Measurements from ENCODE around the gene TIMM13. TPM values are rescaled to one million over a fixed set of nuclear protein-coding genes. Genes with fewer than 3 reads are reported as not detected.

TIMM13 gene
- total and polyA plus RNA-seq, 2 of the 8 experiments (the other 6 are each of a cell fraction or from before 2014, with no cell fraction given), result 270 to 275 TPM

DNA sequence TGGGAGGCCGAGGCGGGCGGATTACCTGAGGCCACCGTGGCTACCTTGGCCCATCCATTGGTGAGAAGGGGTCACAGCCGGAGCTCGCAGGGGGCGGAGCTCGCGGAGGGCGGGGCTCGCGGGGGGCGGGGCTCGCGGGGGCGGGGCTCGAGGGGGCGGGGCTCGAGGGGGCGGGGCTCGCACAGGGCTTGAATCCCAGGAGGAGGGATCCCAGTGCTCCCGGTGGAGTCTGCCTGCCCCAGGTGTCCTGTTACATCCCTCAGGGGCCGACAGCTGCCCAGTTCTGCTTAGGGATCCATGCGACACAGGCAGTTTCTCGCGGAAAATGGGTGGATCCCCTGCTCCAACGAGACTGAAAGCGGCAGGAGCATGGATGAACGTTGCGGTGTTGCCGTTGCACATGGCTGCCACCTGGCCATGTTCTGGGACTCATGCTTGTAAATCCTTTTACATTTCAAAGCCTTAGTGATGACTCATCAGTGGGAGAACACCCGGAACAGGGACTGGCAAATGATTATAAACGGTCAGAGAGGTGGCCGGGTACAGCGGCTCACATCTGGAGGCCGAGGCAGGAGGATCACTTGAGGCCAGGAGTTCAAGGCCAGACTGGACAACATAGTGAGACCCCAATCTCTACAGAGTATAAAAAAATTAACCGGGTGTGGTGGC lies 42.2 kb downstream of the TIMM13 start (continued):
- TF ChIP-seq, protein P1, sequence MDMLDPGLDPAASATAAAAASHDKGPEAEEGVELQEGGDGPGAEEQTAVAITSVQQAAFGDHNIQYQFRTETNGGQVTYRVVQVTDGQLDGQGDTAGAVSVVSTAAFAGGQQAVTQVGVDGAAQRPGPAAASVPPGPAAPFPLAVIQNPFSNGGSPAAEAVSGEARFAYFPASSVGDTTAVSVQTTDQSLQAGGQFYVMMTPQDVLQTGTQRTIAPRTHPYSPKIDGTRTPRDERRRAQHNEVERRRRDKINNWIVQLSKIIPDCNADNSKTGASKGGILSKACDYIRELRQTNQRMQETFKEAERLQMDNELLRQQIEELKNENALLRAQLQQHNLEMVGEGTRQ (IDR thresholded peaks at IDR 0.05; ENCODE audit: low read length), result no peak
- TF ChIP-seq SP4 (IDR thresholded peaks at IDR 0.05; ENCODE audit: low read length), result 0 out of 2 replicates have a peak, but pooled peaks have one; percentile 46
- 0 out of 2 replicates have a peak, but pooled peaks have one; percentile 20 for TF ChIP-seq YY1 (IDR thresholded peaks at IDR 0.05; ENCODE audit: low read depth, low read length)
- TF ChIP-seq HDAC2 (IDR thresholded peaks at IDR 0.05; ENCODE audit: borderline replicate concordance in 1 of 2, low read depth in 2 of 2, low read length in 2 of 2), result no peak
- no peak for TF ChIP-seq CBX8 (IDR thresholded peaks at IDR 0.05; ENCODE audit: borderline replicate concordance, low read depth, low read length)
- TF ChIP-seq CHD2 (IDR thresholded peaks at IDR 0.05; ENCODE audit: low read length), result peak; percentile 46; the same call in 1 of the 2 replicates
- no peak for TF ChIP-seq SRF (IDR thresholded peaks at IDR 0.05; ENCODE audit: low read depth, low read length)
- no peak for TF ChIP-seq KDM5A (IDR thresholded peaks at IDR 0.05; ENCODE audit: low read length)
- no peak for TF ChIP-seq POLR2A (IDR thresholded peaks at IDR 0.05; ENCODE audit: control extremely low read depth in 1 of 2, low read depth in 2 of 2, low read length in 2 of 2)
- TF ChIP-seq, protein P2, sequence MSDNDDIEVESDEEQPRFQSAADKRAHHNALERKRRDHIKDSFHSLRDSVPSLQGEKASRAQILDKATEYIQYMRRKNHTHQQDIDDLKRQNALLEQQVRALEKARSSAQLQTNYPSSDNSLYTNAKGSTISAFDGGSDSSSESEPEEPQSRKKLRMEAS (IDR thresholded peaks at IDR 0.05), result peak; percentile 84
- TF ChIP-seq, protein P3, sequence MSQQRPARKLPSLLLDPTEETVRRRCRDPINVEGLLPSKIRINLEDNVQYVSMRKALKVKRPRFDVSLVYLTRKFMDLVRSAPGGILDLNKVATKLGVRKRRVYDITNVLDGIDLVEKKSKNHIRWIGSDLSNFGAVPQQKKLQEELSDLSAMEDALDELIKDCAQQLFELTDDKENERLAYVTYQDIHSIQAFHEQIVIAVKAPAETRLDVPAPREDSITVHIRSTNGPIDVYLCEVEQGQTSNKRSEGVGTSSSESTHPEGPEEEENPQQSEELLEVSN (IDR thresholded peaks at IDR 0.05), result peak; percentile 50; the same call in 1 of the 2 replicates
- TF ChIP-seq TAF1 (IDR thresholded peaks at IDR 0.05; ENCODE audit: low read depth, low read length), result no peak
- TF ChIP-seq ASH2L (IDR thresholded peaks at IDR 0.05; ENCODE audit: low read length), result no peak
- TF ChIP-seq POU5F1 (IDR thresholded peaks at IDR 0.05; ENCODE audit: low read depth, low read length), result no peak

All from H1 (cell line).